GM23248 (cell line): ENCODE data around the gene S100A7A.

Source experiments
- EZH2 ChIP-seq: fragments of 200-600 bp; sonication (generic); IDR thresholded peaks from 2 replicates; pipeline ENCODE4 v1.6.1; 2018; ENCODE audit warnings: antibody characterized with exemption, mild to moderate bottlenecking; ENCODE audit not compliant: insufficient read depth, poor library complexity, severe bottlenecking
- EZH2phosphoT487 ChIP-seq: fragments of 200-600 bp; sonication (generic); IDR thresholded peaks from 2 replicates; pipeline ENCODE4 v1.6.1; 2018; ENCODE audit warnings: antibody characterized with exemption, moderate library complexity, mild to moderate bottlenecking, low read depth; ENCODE audit not compliant: insufficient read depth

DNA sequence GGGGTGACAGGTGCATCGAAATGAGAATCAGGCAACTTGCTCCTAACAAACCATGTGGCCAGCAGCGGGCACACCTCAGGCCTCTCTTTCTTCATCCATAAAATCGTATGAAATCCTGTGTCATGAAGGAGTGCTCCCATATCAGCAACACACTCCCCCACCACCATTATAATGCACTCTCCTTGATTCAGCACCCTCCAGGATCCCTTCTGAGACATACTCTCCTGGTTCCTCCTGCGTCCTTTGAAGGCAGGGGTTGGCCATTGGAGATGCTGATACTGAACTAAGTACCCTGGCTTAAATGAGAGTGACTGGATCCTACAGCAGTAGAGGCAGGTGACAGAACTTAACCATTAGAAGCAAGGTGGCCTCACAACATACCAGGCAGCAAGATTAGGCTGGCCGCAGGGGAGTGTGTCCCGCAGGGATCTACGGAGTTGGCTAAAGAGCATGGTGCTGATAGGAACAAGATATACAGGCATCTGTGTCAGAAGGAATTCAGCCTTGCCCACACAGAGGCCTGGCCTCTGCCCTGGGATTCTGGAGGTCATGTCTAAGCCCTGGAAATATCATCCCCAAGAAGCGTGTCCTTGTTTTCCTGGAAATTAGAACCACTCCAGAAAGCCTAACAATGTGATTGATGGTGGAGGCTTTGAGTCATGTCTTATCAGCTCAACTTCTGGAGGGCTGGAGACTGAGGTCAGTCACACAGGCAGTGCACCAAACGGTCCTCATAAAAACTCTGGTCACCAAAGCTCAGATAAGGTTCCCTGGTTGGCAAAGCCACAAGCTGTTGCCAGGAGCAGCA, 16.8 kb downstream of the S100A7A start:
- TF ChIP-seq EZH2 (no peak), EZH2phosphoT487 (no peak)
